GM21786 (cell line): Measurements from ENCODE around the gene ZEB2.

Experiments used
- ATAC-seq: cut with Tn5 transposase; IDR thresholded peaks from one replicate; pipeline ENCODE4 v1.9.1; 2021; ENCODE audit not compliant: unreplicated experiment

Gene ZEB2

GRCh38 chr2:144429396-144430112 is 90.4 kb downstream of the ZEB2 start:
- ATAC-seq: no peak

- ATAC-seq: no peak
Measured at GRCh38 chr2:144426981-144427479, 92.9 kb downstream of the ZEB2 start.

GRCh38 chr2:144426355-144426754 is 93.6 kb downstream of the ZEB2 start:
- no peak for ATAC-seq

- ATAC-seq: no peak
Measured at GRCh38 chr2:144424559-144425240, 95.2 kb downstream of the ZEB2 start.

DNA sequence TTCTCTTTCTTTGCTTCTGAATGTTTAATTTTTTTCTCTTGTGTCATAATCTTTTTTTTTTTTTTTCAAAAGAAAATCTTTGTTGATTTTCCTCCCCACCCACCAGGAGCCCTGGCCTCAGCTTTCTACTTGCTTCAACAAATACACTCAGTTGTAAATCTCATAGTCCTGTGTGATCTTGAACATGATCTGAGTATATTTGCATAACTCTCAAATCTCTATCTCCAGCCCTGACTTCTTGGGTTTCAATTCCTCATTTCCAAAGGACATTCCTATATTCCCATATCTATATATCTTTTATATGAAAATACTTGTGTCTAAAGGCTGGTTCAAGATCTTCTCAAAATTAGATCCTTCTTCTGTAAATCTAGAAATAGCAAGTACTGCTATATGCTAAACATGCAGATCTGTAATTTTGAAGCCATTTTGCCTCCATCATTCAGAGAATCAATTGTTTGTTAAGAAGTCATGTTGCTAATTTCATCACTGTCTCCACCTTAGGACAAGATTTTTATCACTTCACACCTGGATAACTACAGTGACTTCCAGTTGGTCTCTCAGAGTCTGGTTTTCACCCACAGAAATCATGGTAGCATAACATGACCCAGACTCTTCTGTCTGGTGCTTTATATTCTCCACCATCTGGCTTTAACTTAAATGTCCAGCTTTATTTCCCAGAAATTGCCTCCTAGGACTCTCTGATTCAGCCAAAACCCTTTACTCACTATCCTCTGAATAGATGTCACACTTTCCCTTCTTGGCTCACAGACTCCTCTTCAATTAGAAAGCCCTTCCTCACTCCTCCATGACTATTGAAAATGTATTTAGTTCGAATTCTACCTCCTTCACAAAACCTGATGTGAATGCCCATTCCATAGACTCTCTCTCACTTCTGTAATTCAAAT is 98.1 kb downstream of the ZEB2 start:
- ATAC-seq: no peak

DNA sequence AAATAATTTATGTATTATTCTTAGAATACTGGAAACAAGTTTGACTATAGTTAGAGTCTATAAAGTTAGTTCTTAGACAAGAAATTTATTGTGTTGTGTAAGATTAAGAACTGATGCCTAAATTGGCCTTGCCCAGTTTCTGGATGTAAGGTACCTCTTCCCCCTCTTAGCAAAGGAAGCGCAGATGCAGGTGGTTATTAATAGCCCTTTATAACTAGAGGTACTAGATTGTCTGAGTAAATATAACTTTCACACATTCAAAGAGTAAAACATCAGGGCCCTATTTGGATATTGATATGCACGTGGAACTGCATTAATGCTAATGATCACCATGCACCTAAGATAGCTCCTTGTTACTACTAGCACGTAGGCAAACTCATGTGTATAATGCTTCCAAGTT is 100.7 kb downstream of the ZEB2 start:
- ATAC-seq: no peak

DNA sequence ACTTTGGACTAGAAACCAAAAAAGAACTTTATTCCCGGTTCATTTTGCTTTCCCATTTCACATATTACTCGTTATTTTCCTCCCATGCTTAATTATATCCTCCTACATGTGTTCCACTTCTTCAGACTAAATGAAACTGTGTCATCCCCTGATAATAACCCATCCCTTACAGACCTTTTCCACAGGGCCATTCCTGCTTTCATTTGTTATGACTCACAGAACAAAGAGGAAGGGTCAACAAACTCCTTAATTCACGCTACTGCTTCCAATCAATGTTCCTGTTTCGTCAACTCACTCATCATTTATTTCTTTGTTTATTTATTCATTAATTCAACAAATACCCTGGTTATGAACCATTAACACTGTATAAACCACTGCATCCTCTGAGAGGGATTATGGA is 104.5 kb downstream of the ZEB2 start:
- ATAC-seq: no peak

DNA sequence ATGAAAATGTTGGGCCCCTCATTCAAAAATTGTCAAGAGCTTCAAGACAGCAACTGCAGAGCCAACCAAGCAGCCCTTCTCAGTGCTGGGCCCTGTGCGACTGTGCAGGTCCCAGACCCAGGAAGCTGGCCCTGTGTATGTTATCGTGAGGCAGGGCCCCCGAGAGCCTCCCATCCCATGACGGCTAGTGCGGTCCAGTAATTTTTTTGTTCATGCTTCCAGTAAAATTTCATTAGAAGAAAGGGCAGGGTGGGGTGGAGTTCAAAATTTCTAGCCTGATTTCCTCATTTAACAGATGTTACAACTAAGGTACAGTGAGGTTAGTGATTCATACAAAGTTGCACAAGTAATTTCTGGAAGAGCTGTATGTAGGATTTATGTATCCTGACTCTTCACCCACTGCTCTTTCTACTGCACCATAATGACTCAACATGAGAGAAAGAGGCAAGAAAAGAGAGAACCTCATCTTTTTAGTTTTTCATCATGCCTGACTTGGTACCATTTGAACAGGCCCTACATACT is 105.5 kb downstream of the ZEB2 start:
- no peak for ATAC-seq

- ATAC-seq: no peak
Measured at GRCh38 chr2:144412709-144413108, 107.2 kb downstream of the ZEB2 start.

GRCh38 chr2:144411473-144411872 is 108.4 kb downstream of the ZEB2 start:
- ATAC-seq: no peak

DNA sequence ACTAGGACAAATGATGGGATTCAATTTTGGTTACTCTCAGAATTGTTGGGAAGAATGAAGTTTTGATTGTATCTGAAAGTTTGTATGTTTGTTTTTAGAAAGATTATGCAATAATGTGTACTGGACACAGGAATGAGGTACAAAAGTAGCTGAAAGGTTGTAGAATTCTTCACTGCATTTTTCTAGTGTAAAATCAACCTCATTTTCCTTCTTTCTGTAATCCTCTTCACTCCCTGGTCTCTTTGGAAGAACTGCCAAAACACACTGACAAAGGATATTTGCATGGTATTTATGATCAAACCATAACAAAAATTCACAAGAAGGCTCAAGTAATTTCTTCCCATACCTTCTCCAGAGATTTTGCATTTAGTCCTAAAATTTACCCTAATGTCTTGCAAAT is 110.7 kb downstream of the ZEB2 start:
- ATAC-seq: no peak

DNA sequence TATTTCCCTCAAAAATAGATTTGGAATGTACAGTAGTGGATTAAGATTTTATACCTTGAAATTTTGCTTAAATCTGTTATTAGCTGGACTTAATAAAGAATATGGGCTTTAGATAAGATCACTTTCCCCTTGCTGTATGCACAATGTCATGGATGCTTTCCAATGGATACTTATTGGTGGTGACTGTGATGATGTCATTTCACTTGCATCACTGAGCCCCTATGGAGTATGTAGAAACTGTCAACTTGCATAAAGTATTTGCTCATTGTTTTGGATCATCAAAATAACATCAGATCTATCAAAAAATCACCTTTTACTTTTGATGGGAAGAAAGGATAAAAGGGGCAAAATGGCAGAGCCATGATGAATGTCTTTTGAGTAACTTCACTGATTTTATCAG is 112.7 kb downstream of the ZEB2 start:
- no peak for ATAC-seq

DNA sequence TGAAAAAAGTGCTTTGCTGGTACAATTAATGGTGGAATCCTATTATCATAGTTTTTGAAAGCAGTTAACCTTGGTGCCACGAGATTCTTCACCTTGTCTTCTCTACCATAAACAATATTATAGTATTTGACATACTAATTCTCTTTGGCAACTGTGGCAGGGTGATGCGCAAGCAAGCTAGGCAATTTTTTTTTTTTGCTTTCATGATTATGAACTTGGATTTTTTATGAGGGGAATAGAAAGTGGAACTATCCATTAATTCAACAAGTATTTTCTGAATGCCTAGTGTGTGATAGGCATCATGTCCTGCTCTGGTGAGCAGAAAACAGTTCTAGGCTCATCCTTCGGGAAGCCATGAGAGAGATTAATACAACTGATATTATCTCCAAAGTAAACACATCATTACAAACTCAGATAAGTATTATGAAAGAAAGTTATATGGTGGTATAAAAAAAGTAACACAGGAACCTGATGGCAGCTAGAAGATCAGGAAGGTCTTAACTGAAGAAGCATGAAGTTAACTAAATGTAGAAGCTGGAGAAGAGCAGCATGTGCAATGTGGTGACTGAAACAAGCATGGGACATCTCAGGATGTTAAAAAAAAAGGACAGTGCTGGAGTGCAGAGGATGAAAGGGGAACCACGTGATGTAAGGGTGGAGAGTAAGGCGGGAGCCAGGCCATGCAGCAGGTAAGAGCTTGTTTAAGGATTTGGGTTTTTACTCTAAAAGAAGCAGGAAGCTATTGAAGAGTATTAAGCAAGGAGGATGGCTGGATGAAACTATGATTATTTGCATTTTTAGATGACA is 113.7 kb downstream of the ZEB2 start:
- no peak for ATAC-seq

- ATAC-seq: no peak
Measured at GRCh38 chr2:144405321-144405720, 114.6 kb downstream of the ZEB2 start.

DNA sequence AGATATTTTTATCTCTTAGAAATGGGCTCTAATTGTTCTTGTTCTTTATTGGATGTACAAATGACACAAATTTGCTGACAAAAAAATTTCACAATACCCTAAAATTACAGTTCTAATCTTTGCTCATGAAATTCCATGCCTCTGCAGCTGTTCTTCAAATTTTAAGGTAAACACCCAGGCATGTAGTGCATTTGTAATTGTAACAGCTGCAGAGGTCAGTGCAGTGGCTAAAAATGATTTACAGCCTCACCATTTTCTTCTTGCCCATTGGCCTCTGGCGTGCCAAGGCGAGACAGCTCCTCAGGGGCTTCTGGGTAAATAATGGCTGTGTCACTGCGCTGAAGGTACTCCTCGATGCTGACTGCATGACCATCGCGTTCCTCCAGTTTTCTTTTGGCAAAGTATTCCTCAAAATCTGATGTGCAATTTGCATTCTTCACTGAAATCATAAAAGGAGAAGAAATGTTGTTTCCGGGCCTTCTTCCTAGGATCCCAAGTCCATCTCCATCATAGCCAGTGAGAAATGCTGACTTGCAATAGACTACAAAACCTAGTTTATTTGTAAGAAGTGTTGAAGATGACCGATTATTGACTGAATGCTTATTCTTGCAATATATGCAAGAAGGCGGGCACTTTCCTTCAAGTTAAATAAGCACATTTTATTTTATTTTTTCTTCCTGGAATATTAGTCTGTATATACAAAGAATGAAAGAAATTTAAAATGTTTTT is 115.2 kb downstream of the ZEB2 start:
- no peak for ATAC-seq

GRCh38 chr2:144403933-144404332 is 116.0 kb downstream of the ZEB2 start:
- no peak for ATAC-seq

DNA sequence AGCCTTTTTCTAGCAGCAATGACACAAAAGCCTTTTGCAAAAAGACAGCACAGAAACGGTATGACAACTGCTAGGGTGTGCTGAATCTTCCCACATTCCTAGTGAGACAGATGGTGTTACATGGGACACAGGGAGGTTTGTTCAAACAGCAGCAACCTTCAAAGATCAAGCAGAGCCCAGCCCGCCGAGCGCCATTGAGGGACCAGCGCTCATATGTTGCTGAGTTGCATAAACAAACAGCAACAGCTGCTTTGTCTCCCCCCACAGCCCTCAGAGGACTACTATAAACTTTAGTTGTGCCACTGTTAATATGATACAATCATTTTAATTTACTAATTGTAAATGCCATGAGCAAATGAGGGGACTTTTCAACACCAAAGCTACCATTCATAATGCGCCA is 117.7 kb downstream of the ZEB2 start:
- ATAC-seq: no peak

GRCh38 chr2:144401036-144401435 is 118.9 kb downstream of the ZEB2 start:
- no peak for ATAC-seq

GRCh38 chr2:144396318-144396717 is 123.6 kb downstream of the ZEB2 start:
- no peak for ATAC-seq
